GM03348 (cell line): Measurements from ENCODE around the gene TBC1D5.
"Not testable (repeated sequence)": the region's sequence is repeated elsewhere in the genome, so short reads cannot be mapped to it uniquely, and the experiment has no call there.

Source experiments
- DNase-seq: peaks from one replicate; pipeline ENCODE4 v3.0.0; 2012; ENCODE audit warnings: low spot score

The TBC1D5 gene

GRCh38 chr3:17707813-17708543, 34.5 kb downstream of the TBC1D5 start:
- DNase-seq: no peak

GRCh38 chr3:17705991-17706390, 36.4 kb downstream of the TBC1D5 start:
- DNase-seq: not testable (repeated sequence)

GRCh38 chr3:17699815-17700214, 42.6 kb downstream of the TBC1D5 start:
- DNase-seq: not testable (repeated sequence)

GRCh38 chr3:17695665-17696064, 46.8 kb downstream of the TBC1D5 start:
- not testable (repeated sequence) for DNase-seq

- DNase-seq: not testable (repeated sequence)
Measured at GRCh38 chr3:17693670-17693999, 48.8 kb downstream of the TBC1D5 start.

GRCh38 chr3:17692846-17693669, 49.4 kb downstream of the TBC1D5 start:
- DNase-seq: not testable (repeated sequence)

- DNase-seq: no peak
Measured at GRCh38 chr3:17687566-17687965, 54.9 kb downstream of the TBC1D5 start.

- DNase-seq: no peak
Measured at GRCh38 chr3:17686613-17687012, 55.8 kb downstream of the TBC1D5 start.

GRCh38 chr3:17683542-17684207, 58.8 kb downstream of the TBC1D5 start:
- no peak for DNase-seq

- no peak for DNase-seq
Measured at GRCh38 chr3:17680530-17680929, 61.9 kb downstream of the TBC1D5 start.

GRCh38 chr3:17678116-17678741, 64.2 kb downstream of the TBC1D5 start:
- DNase-seq: peak; percentile 31

- DNase-seq: no peak
Measured at GRCh38 chr3:17674082-17674686, 68.2 kb downstream of the TBC1D5 start.

GRCh38 chr3:17672506-17672905, 69.9 kb downstream of the TBC1D5 start:
- peak; percentile 27 for DNase-seq

- no peak for DNase-seq
Measured at GRCh38 chr3:17670749-17671148, 71.7 kb downstream of the TBC1D5 start.

GRCh38 chr3:17664923-17665322, 77.5 kb downstream of the TBC1D5 start:
- no peak for DNase-seq

- DNase-seq: no peak
Measured at GRCh38 chr3:17656264-17656663, 86.2 kb downstream of the TBC1D5 start.

- DNase-seq: no peak
Measured at GRCh38 chr3:17655743-17656142, 86.7 kb downstream of the TBC1D5 start.

- not testable (repeated sequence) for DNase-seq
Measured at GRCh38 chr3:17649748-17650147, 92.7 kb downstream of the TBC1D5 start.

- not testable (repeated sequence) for DNase-seq
Measured at GRCh38 chr3:17648630-17649355, 93.6 kb downstream of the TBC1D5 start.

- peak; percentile 36 for DNase-seq
Measured at GRCh38 chr3:17645074-17645698, 97.2 kb downstream of the TBC1D5 start.

GRCh38 chr3:17643691-17644090, 98.7 kb downstream of the TBC1D5 start:
- peak; percentile 54 for DNase-seq
